Mesenchymal stem cell (in vitro differentiated cells and primary cell): Measurements from ENCODE around the gene CUTC.

Experiments
- DNase-seq: peaks from one replicate; pipeline ENCODE4 v3.0.0-alpha.2; 2013
- H2AFZ ChIP-seq: one replicate; pipeline ENCODE4 v1.6.1; 2013; ENCODE audit warnings: low read depth, mild to moderate bottlenecking, control low read depth, inconsistent platforms, low read length, moderate library complexity
- H2AK5ac ChIP-seq: 2 replicates; pipeline ENCODE4 v1.6.1; 2013; ENCODE audit warnings: low read length, moderate library complexity, mild to moderate bottlenecking, inconsistent platforms; ENCODE audit not compliant: severe bottlenecking
- H2BK120ac ChIP-seq: one replicate; pipeline ENCODE4 v1.6.1; 2013; ENCODE audit warnings: low read depth, mild to moderate bottlenecking, inconsistent platforms, low read length, moderate library complexity
- H2BK12ac ChIP-seq, 2 experiments: one replicate each; pipeline ENCODE4 v1.6.1; 2013; ENCODE audit warnings: inconsistent platforms in 2 of 2, low read length in 2 of 2, mild to moderate bottlenecking in 2 of 2, moderate library complexity in 2 of 2, control low read depth in 1 of 2
- H2BK15ac ChIP-seq: one replicate; pipeline ENCODE4 v1.6.1; 2013; ENCODE audit warnings: mild to moderate bottlenecking, low read depth, inconsistent platforms; ENCODE audit not compliant: poor library complexity, severe bottlenecking
- H2BK5ac ChIP-seq: 2 replicates; pipeline ENCODE4 v1.6.1; 2013; ENCODE audit warnings: low read depth, mild to moderate bottlenecking, low read length, control low read depth, inconsistent platforms; ENCODE audit not compliant: poor library complexity, severe bottlenecking
- H3K14ac ChIP-seq, 2 experiments: one replicate each; pipeline ENCODE4 v1.6.1; 2013; ENCODE audit warnings: inconsistent platforms in 2 of 2, low read length in 2 of 2, control low read depth in 1 of 2, mild to moderate bottlenecking in 1 of 2, moderate library complexity in 1 of 2
- H3K18ac ChIP-seq, 2 experiments: one replicate each; pipeline ENCODE4 v1.6.1; 2013; ENCODE audit warnings: inconsistent platforms in 2 of 2, low read length in 2 of 2, control low read depth in 1 of 2, low read depth in 1 of 2, mild to moderate bottlenecking in 1 of 2
- H3K23ac ChIP-seq, 2 experiments: one replicate each; pipeline ENCODE4 v1.6.1; 2013; ENCODE audit warnings: inconsistent platforms in 2 of 2, low read length in 2 of 2, mild to moderate bottlenecking in 2 of 2, moderate library complexity in 2 of 2, control low read depth in 1 of 2
- H3K27ac ChIP-seq: 2 replicates; pipeline ENCODE4 v1.5.1; 2013; ENCODE audit warnings: mild to moderate bottlenecking, moderate library complexity, low read length, control low read depth, inconsistent platforms; ENCODE audit not compliant: poor library complexity, severe bottlenecking
- H3K27me3 ChIP-seq, 2 experiments: 2 replicates each; pipeline versions ENCODE4 v1.6.1 to v1.7.0; 2013; ENCODE audit warnings: low read length in 2 of 2, mild to moderate bottlenecking in 2 of 2, moderate library complexity in 2 of 2, control low read depth in 1 of 2, inconsistent platforms in 1 of 2; ENCODE audit not compliant: control insufficient read depth in 1 of 2, insufficient read depth in 1 of 2
- H3K36me3 ChIP-seq, 2 experiments: 2 replicates each; pipeline versions ENCODE4 v1.6.1 to v1.7.0; 2013; ENCODE audit warnings: low read length in 2 of 2, control low read depth in 1 of 2, inconsistent platforms in 1 of 2, low read depth in 1 of 2, mild to moderate bottlenecking in 1 of 2; ENCODE audit not compliant: insufficient read depth in 2 of 2, control insufficient read depth in 1 of 2
- H3K4ac ChIP-seq, 2 experiments: one replicate each; pipeline ENCODE4 v1.6.1; 2013; ENCODE audit warnings: inconsistent platforms in 2 of 2, low read length in 2 of 2, mild to moderate bottlenecking in 2 of 2, moderate library complexity in 2 of 2, control low read depth in 1 of 2, low read depth in 1 of 2
- H3K4me1 ChIP-seq: 2 replicates; pipeline ENCODE4 v1.6.1; 2013; ENCODE audit warnings: low read depth, low read length, control low read depth; ENCODE audit not compliant: control insufficient read depth, insufficient read depth
- H3K4me2 ChIP-seq: 2 replicates; pipeline ENCODE4 v1.6.1; 2013; ENCODE audit warnings: low read length, mild to moderate bottlenecking, inconsistent platforms; ENCODE audit not compliant: poor library complexity, severe bottlenecking
- H3K4me3 ChIP-seq, 2 experiments: 2 replicates each; pipeline versions ENCODE4 v1.5.1 to v1.7.0; 2013; ENCODE audit warnings: low read length in 2 of 2, mild to moderate bottlenecking in 2 of 2, control low read depth in 1 of 2, low read depth in 1 of 2; ENCODE audit not compliant: insufficient read depth in 1 of 2
- H3K79me1 ChIP-seq: replicated peaks from 2 replicates; pipeline ENCODE4 v1.6.1; 2013; ENCODE audit warnings: mild to moderate bottlenecking, control low read depth, low read length, inconsistent platforms; ENCODE audit not compliant: poor library complexity, severe bottlenecking
- H3K9ac ChIP-seq: 2 replicates; pipeline ENCODE4 v1.7.0; 2013; ENCODE audit warnings: mild to moderate bottlenecking, low read length, moderate library complexity
- H3K9me3 ChIP-seq: 2 replicates; pipeline ENCODE4 v1.7.0; 2013; ENCODE audit warnings: mild to moderate bottlenecking, low read length; ENCODE audit not compliant: control insufficient read depth
- H4K8ac ChIP-seq: one replicate; pipeline ENCODE4 v1.6.1; 2013; ENCODE audit warnings: inconsistent platforms, mild to moderate bottlenecking, low read length, moderate library complexity
- H4K91ac ChIP-seq: one replicate; pipeline ENCODE4 v1.6.1; 2013; ENCODE audit warnings: mild to moderate bottlenecking, low read length, inconsistent platforms
- WGBS: methylation state at CpG from one replicate; pipeline ENCODE4 v1.1.7; 2013; ENCODE audit warnings: mixed read lengths; 5-methylcytosine and 5-hydroxymethylcytosine counted together

Gene CUTC

GRCh38 chr10:99782447-99783286 is 50.6 kb downstream of the CUTC start, which contains the start of gene ABCC2:
Gene ABCC2, plus strand, starts transcription at chr10:99782640. Its CDS starts 205 bp downstream, at chr10:99782845.
- Histone ChIP-seq H3K4me1 (peaks cover 17% of the 10 kb centered on the region), H3K14ac (no peak within 1 kb of the TSS), H2BK120ac (no peak within 1 kb of the TSS), H3K4me2 (no peak within 1 kb of the TSS), H3K27me3 (no peaks in the 10 kb centered on the region), H3K18ac (peak within 1 kb of the TSS in 1 of 2 experiments; percentile 28), H2AK5ac (peak within 1 kb of the TSS; percentile 81), H3K23ac (peak within 1 kb of the TSS in 1 of 2 experiments; percentile 59), H2BK5ac (no peak within 1 kb of the TSS), H3K4ac (peak within 1 kb of the TSS in 1 of 2 experiments; percentile 82), H3K9ac (peak within 1 kb of the TSS; percentile 93), H4K8ac (no peak within 1 kb of the TSS), H4K91ac (no peak within 1 kb of the TSS), H3K79me1 (no peaks in the 10 kb centered on the region), H3K27ac (peak within 1 kb of the TSS; percentile 76), H2BK12ac (peak within 1 kb of the TSS; percentile 86 to 87), H3K9me3 (no peaks in the 10 kb centered on the region), H2BK15ac (peak within 1 kb of the TSS; percentile 9), H3K4me3 (no peak within 1 kb of the TSS), H3K36me3 (no peaks in the 10 kb centered on the region), H2AFZ (no peak within 1 kb of the TSS)
- WGBS = 93% methylated on average over 4 of the region's 7 CpGs
- DNase-seq = no peak

DNA sequence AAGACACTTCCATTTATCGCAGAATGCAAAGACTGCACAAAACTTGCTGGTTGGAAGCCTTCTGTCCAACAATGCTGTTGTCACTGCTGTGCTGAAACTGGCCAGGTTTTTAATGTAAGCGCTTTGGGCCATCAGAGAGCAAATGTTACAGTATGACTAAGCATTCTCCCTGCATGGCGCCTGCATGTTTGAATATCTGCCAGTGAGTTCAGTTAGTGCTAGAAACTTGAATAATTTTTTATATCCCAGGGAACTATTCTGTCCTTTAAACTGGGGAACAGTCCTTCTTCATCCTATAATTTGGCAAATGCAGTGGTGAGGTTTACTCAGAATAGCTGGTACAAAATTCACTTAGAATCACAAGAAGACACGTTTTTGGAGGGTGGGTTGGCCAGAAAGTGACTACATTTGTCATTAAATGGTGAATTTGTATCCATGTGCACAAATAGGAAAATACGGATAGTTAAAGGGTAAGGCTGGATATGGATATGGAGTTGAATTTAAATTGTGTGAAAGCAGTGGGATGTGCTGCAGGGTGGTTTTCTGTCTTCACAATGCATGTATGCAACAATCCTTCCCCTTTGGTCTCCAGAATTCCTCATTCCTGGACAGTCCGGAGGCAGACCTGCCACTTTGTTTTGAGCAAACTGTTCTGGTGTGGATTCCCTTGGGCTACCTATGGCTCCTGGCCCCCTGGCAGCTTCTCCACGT is 52.1 kb downstream of the CUTC start:
- Histone ChIP-seq H3K18ac (peak overlapping the region; percentile 58 to 76), H4K91ac (peak overlapping the region; percentile 30), H4K8ac (peak overlapping the region; percentile 24), H3K9ac (peak overlapping the region; percentile 63), H2AK5ac (no peak overlapping the region), H2AFZ (no peak overlapping the region), H3K9me3 (no peaks in the 10 kb centered on the region), H3K27ac (peak overlapping the region; percentile 76), H3K14ac (no peak overlapping the region), H3K27me3 (no peaks in the 10 kb centered on the region), H2BK12ac (peak overlapping the region in 1 of 2 experiments; percentile 79), H3K4me2 (no peak overlapping the region), H3K4ac (no peak overlapping the region), H3K4me3 (peak overlapping the region in 1 of 2 experiments; percentile 13), H3K23ac (no peak overlapping the region), H3K36me3 (no peaks in the 10 kb centered on the region), H3K4me1 (peaks cover 15% of the 10 kb centered on the region), H2BK5ac (no peak overlapping the region), H2BK15ac (peak overlapping the region; percentile 48), H2BK120ac (no peak overlapping the region), H3K79me1 (no peaks in the 10 kb centered on the region)
- WGBS = 77% methylated on average over 6 of the region's 7 CpGs
- peak; percentile 72 for DNase-seq

DNA sequence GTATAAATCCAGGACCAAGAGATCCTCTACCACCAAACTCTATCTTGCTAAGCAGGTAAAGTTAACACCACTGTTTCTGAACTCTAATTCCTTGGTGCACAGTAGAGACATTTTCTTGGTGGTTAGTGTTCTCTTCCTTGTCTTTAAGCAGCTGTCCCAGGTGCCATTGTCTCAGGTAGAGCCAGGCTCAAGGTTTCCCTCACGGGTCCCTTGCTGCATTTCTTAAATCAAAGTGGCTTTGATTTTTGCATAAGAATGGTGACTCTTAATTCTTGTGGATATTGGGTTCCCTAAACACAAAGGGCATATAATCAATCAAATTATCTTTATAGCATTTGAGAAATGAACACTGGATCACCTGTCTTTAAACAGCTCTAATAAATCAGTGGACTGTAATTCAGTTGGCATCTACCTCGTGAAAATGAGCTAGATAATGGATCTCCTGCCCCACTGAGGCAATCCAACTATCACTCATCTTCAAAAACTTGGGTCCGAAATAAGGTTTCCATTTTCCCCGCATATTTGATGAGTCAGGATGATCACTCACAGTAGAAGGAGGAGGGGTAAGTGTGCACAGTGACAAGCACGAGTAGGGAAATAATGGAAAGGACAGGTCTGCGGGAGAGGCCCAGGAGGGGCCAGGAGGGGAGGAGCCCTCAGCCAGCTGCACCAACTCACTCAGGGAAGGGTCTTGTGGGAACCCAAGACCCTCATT is 52.9 kb downstream of the CUTC start:
- Histone ChIP-seq H2AK5ac (no peak overlapping the region), H3K4me3 (peak overlapping the region in 1 of 2 experiments; percentile 34), H2BK5ac (no peak overlapping the region), H3K18ac (peak overlapping the region; percentile 58 to 75), H3K14ac (no peak overlapping the region), H2AFZ (no peak overlapping the region), H4K91ac (peak overlapping the region; percentile 34), H3K4me1 (peaks cover 13% of the 10 kb centered on the region), H4K8ac (no peak overlapping the region), H3K36me3 (no peaks in the 10 kb centered on the region), H2BK120ac (peak overlapping the region; percentile 15), H2BK12ac (peak overlapping the region; percentile 40 to 79), H3K79me1 (no peaks in the 10 kb centered on the region), H3K27me3 (no peaks in the 10 kb centered on the region), H2BK15ac (no peak overlapping the region), H3K4me2 (no peak overlapping the region), H3K9me3 (no peaks in the 10 kb centered on the region), H3K23ac (no peak overlapping the region), H3K4ac (no peak overlapping the region), H3K9ac (peak overlapping the region; percentile 63), H3K27ac (peak overlapping the region; percentile 76)
- 61% methylated on average over 6 of the region's 6 CpGs for WGBS
- DNase-seq = no peak
